Keratinocyte (primary cell): ENCODE measurements around the gene POLE2. TPM values are rescaled to one million over a fixed set of nuclear protein-coding genes. Genes with fewer than 3 reads are reported as not detected.

Source experiments
- DNase-seq: peaks from one replicate; pipeline ENCODE4 v3.0.0-alpha.2; 2011; ENCODE audit warnings: low read depth, missing footprints, low spot score
- FAIRE-seq: peaks from 2 replicates; lab custom pipeline; 2011; peaks lifted over from hg19 to GRCh38; lab: Jason Lieb, UNC
- H2AFZ ChIP-seq: 2 replicates; pipeline ENCODE4 v1.6.0; 2012; ENCODE audit warnings: low read length, control low read depth, inconsistent platforms; ENCODE audit not compliant: control insufficient read depth
- H3K27ac ChIP-seq: 2 replicates; pipeline ENCODE4 v1.5.1; 2011; ENCODE audit warnings: low read length; ENCODE audit not compliant: control insufficient read depth, insufficient read depth
- H3K27me3 ChIP-seq: 3 replicates; pipeline ENCODE4 v1.6.0; 2011; ENCODE audit warnings: low read length; ENCODE audit not compliant: control insufficient read depth, insufficient read depth; ENCODE audit errors: extremely low read depth
- H3K36me3 ChIP-seq, 2 experiments: 2 replicates in 1 of 2; 3 replicates in 1 of 2; pipeline ENCODE4 v1.5.1; 2011; ENCODE audit warnings: low read length in 2 of 2, mild to moderate bottlenecking in 1 of 2; ENCODE audit not compliant: control insufficient read depth in 2 of 2, insufficient read depth in 2 of 2; ENCODE audit errors: extremely low read depth in 1 of 2
- H3K4me1 ChIP-seq: 3 replicates; pipeline ENCODE4 v1.5.1; 2011; ENCODE audit warnings: low read length; ENCODE audit not compliant: control insufficient read depth, insufficient read depth; ENCODE audit errors: extremely low read depth
- H3K4me2 ChIP-seq: 3 replicates; pipeline ENCODE4 v1.6.0; 2011; ENCODE audit warnings: low read depth, low read length; ENCODE audit not compliant: control insufficient read depth, insufficient read depth; ENCODE audit errors: extremely low read depth
- H3K4me3 ChIP-seq, 3 experiments: fragments of 200-600 bp in 1 of 3; sonication (generic) in 1 of 3; 2 replicates in 2 of 3; 3 replicates in 1 of 3; pipeline ENCODE4 v1.5.1; 2011 to 2016; ENCODE audit warnings: low read length in 3 of 3, mild to moderate bottlenecking in 3 of 3, control low read depth in 2 of 3, inconsistent platforms in 1 of 3, low read depth in 1 of 3, mixed read lengths in 1 of 3, mixed run types in 1 of 3, moderate library complexity in 1 of 3; ENCODE audit not compliant: control insufficient read depth in 2 of 3, insufficient read depth in 2 of 3; ENCODE audit errors: extremely low read depth in 1 of 3
- H3K79me2 ChIP-seq: 2 replicates; pipeline ENCODE4 v1.6.0; 2012; ENCODE audit warnings: low read length; ENCODE audit not compliant: control insufficient read depth, insufficient read depth
- H3K9ac ChIP-seq: 3 replicates; pipeline ENCODE4 v1.6.0; 2011; ENCODE audit warnings: low read length; ENCODE audit not compliant: control insufficient read depth, insufficient read depth; ENCODE audit errors: extremely low read depth
- H3K9me1 ChIP-seq: 3 replicates; pipeline ENCODE4 v1.6.0; 2011; ENCODE audit warnings: low read length; ENCODE audit not compliant: control insufficient read depth, insufficient read depth; ENCODE audit errors: extremely low read depth
- H3K9me3 ChIP-seq: 2 replicates; pipeline ENCODE4 v1.5.1; 2012; ENCODE audit warnings: low read depth, low read length; ENCODE audit not compliant: control insufficient read depth
- H4K20me1 ChIP-seq: 3 replicates; pipeline ENCODE4 v1.6.0; 2011; ENCODE audit warnings: low read length; ENCODE audit not compliant: control insufficient read depth, insufficient read depth; ENCODE audit errors: extremely low read depth
- EZH2 ChIP-seq: IDR thresholded peaks from one replicate; pipeline ENCODE4 v1.6.1; 2012; ENCODE audit warnings: inconsistent platforms, mild to moderate bottlenecking, low read length, moderate library complexity
- dilution Hi-C: fragments of 300-500 bp; cut with MboI; formaldehyde crosslinking; loops from one replicate; pipeline ENCODE4 v1.7.0; 2020; ENCODE audit warnings: low sequenced_read_pairs; ENCODE audit not compliant: extremely low pct_ligation_motif_present
- polyA plus RNA-seq, 5 experiments: library from polyadenylated mRNA; depleted of rRNA in 3 of 5; stranded (reverse) in 3 of 5; stranded (forward) in 1 of 5; unstranded in 1 of 5; fragments of >200 nt; gene quantifications; 1 replicate in 1 of 5; 2 replicates in 3 of 5; 3 replicates in 1 of 5; pipeline versions ENCODE4 v1.2.1 to v1.2.3, GENCODE V29; 2011 to 2012; ENCODE audit warnings: missing spikeins in 2 of 5, low read depth in 1 of 5, low replicate concordance in 1 of 5
- TF ChIP-seq, protein P1 (sequence below), 3 experiments: IDR thresholded peaks in 1 of 3; conservative IDR thresholded peaks in 1 of 3; optimal IDR thresholded peaks in 1 of 3; 2 replicates in 2 of 3; 3 replicates in 1 of 3; pipeline versions ENCODE3 to v1.5.1; 2011; ENCODE audit warnings: low read length in 3 of 3, mild to moderate bottlenecking in 3 of 3, moderate library complexity in 2 of 3, control low read depth in 1 of 3, inconsistent platforms in 1 of 3; ENCODE audit not compliant: insufficient read depth in 2 of 3; ENCODE audit errors: extremely low read depth in 1 of 3

The POLE2 gene
- polyA plus RNA-seq, 1 donor (not counting 4 experiments of a cell fraction or from before 2014, with no cell fraction given): 14.1 TPM

DNA sequence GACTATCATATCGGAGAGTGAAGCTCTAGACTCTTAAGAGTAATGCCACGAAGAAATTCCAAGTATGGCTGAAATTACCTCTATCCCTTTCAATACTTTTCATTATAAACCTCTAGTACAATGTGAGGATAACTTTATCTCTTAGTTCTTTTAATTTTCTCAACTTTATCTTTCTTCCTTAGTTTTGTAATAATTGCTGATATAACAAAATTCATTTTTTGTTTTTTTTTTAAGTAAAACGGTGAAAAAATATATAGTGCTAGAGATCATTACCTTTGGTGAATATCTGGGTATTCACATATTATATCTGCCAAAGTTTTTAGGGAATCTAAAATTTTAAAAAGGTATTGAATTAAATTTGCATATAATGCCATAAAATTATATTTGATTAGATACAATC is 33.5 kb downstream of the POLE2 start:
- Histone ChIP-seq H3K9me3 (no peaks in the 10 kb centered on the region), H3K27me3 (no peaks in the 10 kb centered on the region), H3K4me1 (peaks cover under 1% of the 10 kb centered on the region), H3K4me3 (no peak overlapping the region), H3K79me2 (no peaks in the 10 kb centered on the region), H3K4me2 (no peak overlapping the region), H3K27ac (no peak overlapping the region), H3K36me3 (peaks cover 0 to 1% of the 10 kb centered on the region in 2 experiments), H2AFZ (no peak overlapping the region), H3K9me1 (no peaks in the 10 kb centered on the region), H4K20me1 (no peaks in the 10 kb centered on the region), H3K9ac (no peak overlapping the region)
- DNase-seq: no peak
- dilution Hi-C loops: no loop called here
- no peak for FAIRE-seq
- TF ChIP-seq, protein P1, sequence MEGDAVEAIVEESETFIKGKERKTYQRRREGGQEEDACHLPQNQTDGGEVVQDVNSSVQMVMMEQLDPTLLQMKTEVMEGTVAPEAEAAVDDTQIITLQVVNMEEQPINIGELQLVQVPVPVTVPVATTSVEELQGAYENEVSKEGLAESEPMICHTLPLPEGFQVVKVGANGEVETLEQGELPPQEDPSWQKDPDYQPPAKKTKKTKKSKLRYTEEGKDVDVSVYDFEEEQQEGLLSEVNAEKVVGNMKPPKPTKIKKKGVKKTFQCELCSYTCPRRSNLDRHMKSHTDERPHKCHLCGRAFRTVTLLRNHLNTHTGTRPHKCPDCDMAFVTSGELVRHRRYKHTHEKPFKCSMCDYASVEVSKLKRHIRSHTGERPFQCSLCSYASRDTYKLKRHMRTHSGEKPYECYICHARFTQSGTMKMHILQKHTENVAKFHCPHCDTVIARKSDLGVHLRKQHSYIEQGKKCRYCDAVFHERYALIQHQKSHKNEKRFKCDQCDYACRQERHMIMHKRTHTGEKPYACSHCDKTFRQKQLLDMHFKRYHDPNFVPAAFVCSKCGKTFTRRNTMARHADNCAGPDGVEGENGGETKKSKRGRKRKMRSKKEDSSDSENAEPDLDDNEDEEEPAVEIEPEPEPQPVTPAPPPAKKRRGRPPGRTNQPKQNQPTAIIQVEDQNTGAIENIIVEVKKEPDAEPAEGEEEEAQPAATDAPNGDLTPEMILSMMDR (optimal IDR thresholded peaks at IDR 0.05 in 1 of 3, IDR thresholded peaks at IDR 0.05 in 1 of 3, conservative IDR thresholded peaks at IDR 0.05 in 1 of 3; ENCODE audit: extremely low read depth in 1 of 3, insufficient read depth in 2 of 3, low read length in 3 of 3): no peak
- TF ChIP-seq EZH2: no peak

DNA sequence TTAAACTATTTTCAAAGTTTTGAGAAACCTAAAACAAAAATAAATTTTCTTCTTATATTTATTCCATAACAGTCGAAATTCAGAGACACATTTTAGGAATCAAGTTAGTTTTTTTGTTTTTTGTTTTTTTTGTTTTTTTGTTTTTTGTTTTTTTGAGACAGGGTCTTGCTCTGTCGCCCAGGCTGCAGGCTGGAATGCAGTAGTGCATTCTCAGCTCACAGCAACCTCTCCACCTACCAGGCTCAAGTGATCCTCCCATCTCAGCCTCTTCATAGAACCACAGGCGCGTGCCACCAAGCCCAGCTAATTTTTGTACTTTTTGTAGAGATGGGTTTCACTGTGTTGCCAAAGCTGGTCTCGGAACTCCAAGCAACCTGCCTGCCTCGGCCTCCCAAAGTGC is 34.5 kb downstream of the POLE2 start:
- DNase-seq (no peak), FAIRE-seq (no peak)
- no peak for TF ChIP-seq EZH2
- TF ChIP-seq, protein P1 (optimal IDR thresholded peaks at IDR 0.05 in 1 of 3, IDR thresholded peaks at IDR 0.05 in 1 of 3, conservative IDR thresholded peaks at IDR 0.05 in 1 of 3; ENCODE audit: extremely low read depth in 1 of 3, insufficient read depth in 2 of 3, low read length in 3 of 3): no peak
- no peak overlapping the region for H3K4me2 ChIP-seq
- no peak overlapping the region for H3K4me3 ChIP-seq
- H2AFZ ChIP-seq: no peak overlapping the region
- H3K36me3 ChIP-seq: peaks cover 0 to 1% of the 10 kb centered on the region in 2 experiments
- H3K79me2 ChIP-seq: no peaks in the 10 kb centered on the region
- H3K9ac ChIP-seq: no peak overlapping the region
- H3K27me3 ChIP-seq: no peaks in the 10 kb centered on the region
- H3K9me1 ChIP-seq: no peaks in the 10 kb centered on the region
- H3K4me1 ChIP-seq: no peaks in the 10 kb centered on the region
- H4K20me1 ChIP-seq: no peaks in the 10 kb centered on the region
- H3K9me3 ChIP-seq: no peaks in the 10 kb centered on the region
- dilution Hi-C loops: no loop called here
- no peak overlapping the region for H3K27ac ChIP-seq
